ENCODE measurements around the gene LRRC9. TPM values are rescaled to one million over a fixed set of nuclear protein-coding genes. Genes with fewer than 3 reads are reported as not detected.
"Not testable (repeated sequence)": the region's sequence is repeated elsewhere in the genome, so short reads cannot be mapped to it uniquely, and the experiment has no call there.

LRRC9 gene
- total and polyA plus RNA-seq, 3 donors from 2014 or later = 4.3 to 11.0 (median 10.1) TPM

- Histone ChIP-seq H3K27me3 (no peaks in the 10 kb centered on the region), H3K36me3 (ENCODE audit: low read depth, missing control alignments) (no peaks in the 10 kb centered on the region), H3K27ac (peak overlapping the region; percentile 98 to 100), H3K4me1 (peaks cover 17% of the 10 kb centered on the region), H3K4me3 (no peak overlapping the region), H3K9me3 (no peaks in the 10 kb centered on the region)
- DNase-seq = no peak
- intact Hi-C loops (cut with DNase I; ENCODE audit: low total_unique reads) = no loop called here
- TF ChIP-seq CTCF (IDR thresholded peaks at IDR 0.05) = no peak
- no peak for TF ChIP-seq POLR2A (IDR thresholded peaks at IDR 0.05)
Observed at GRCh38 chr14:60093606-60094005, 173.7 kb downstream of the LRRC9 start.

- intact Hi-C loops (cut with DNase I; ENCODE audit: low total_unique reads) = no loop called here
- H3K27ac ChIP-seq = no peak overlapping the region
- no peaks in the 10 kb centered on the region for H3K36me3 ChIP-seq (ENCODE audit: low read depth, missing control alignments)
- no peaks in the 10 kb centered on the region for H3K9me3 ChIP-seq
- 40 to 48% methylated on average over 5 of the region's 5 CpGs for WGBS, 2 donors
- DNase-seq = no peak
- no peak overlapping the region for H3K4me3 ChIP-seq
- no peaks in the 10 kb centered on the region for H3K27me3 ChIP-seq
- TF ChIP-seq CTCF (IDR thresholded peaks at IDR 0.05) (no peak), POLR2A (IDR thresholded peaks at IDR 0.05) (no peak)
- peaks cover 17% of the 10 kb centered on the region for H3K4me1 ChIP-seq
Observed at GRCh38 chr14:60094306-60094897, 174.5 kb downstream of the LRRC9 start.

- Histone ChIP-seq H3K9me3 (no peaks in the 10 kb centered on the region), H3K36me3 (ENCODE audit: low read depth, missing control alignments) (no peaks in the 10 kb centered on the region), H3K4me1 (peaks cover 17% of the 10 kb centered on the region), H3K27me3 (no peaks in the 10 kb centered on the region), H3K27ac (no peak overlapping the region), H3K4me3 (no peak overlapping the region)
- TF ChIP-seq CTCF (IDR thresholded peaks at IDR 0.05) (no peak), POLR2A (IDR thresholded peaks at IDR 0.05) (no peak)
- intact Hi-C loops (cut with DNase I; ENCODE audit: low total_unique reads) = no loop called here
- DNase-seq = no peak
Observed at GRCh38 chr14:60095231-60095630, 175.3 kb downstream of the LRRC9 start.

GRCh38 chr14:60095781-60096450 is 176.0 kb downstream of the LRRC9 start:
- Histone ChIP-seq H3K4me1 (peaks cover 15% of the 10 kb centered on the region), H3K4me3 (no peak overlapping the region), H3K9me3 (no peaks in the 10 kb centered on the region), H3K27ac (no peak overlapping the region), H3K27me3 (no peaks in the 10 kb centered on the region), H3K36me3 (ENCODE audit: low read depth, missing control alignments) (no peaks in the 10 kb centered on the region)
- intact Hi-C loops (cut with DNase I; ENCODE audit: low total_unique reads) = no loop called here
- no peak for TF ChIP-seq CTCF (IDR thresholded peaks at IDR 0.05)
- TF ChIP-seq POLR2A (IDR thresholded peaks at IDR 0.05) = no peak
- no peak for DNase-seq
- WGBS, 2 donors = 52 to 57% methylated on average over 3 of the region's 3 CpGs

- Histone ChIP-seq H3K27me3 (no peaks in the 10 kb centered on the region), H3K9me3 (no peaks in the 10 kb centered on the region), H3K4me3 (no peak overlapping the region), H3K4me1 (peaks cover 15% of the 10 kb centered on the region), H3K36me3 (ENCODE audit: low read depth, missing control alignments) (no peaks in the 10 kb centered on the region), H3K27ac (no peak overlapping the region)
- intact Hi-C loops (cut with DNase I; ENCODE audit: low total_unique reads) = no loop called here
- WGBS, 2 donors = 77 to 88% methylated on average over 6 of the region's 6 CpGs
- no peak for DNase-seq
- TF ChIP-seq CTCF (IDR thresholded peaks at IDR 0.05) (no peak), POLR2A (IDR thresholded peaks at IDR 0.05) (no peak)
Observed at GRCh38 chr14:60097974-60098373, 178.0 kb downstream of the LRRC9 start.

GRCh38 chr14:60099855-60100254 is 179.9 kb downstream of the LRRC9 start:
- H3K27me3 ChIP-seq; H3K27ac ChIP-seq; intact Hi-C loops (cut with DNase I; ENCODE audit: low total_unique reads); DNase-seq; H3K9me3 ChIP-seq; H3K4me1 ChIP-seq; H3K36me3 ChIP-seq (ENCODE audit: low read depth, missing control alignments); H3K4me3 ChIP-seq: not testable (repeated sequence)
- 85 to 94% methylated on average over 7 of the region's 7 CpGs for WGBS, 2 donors
